ENCODE data around the gene KLHDC10.
"Not testable (repeated sequence)": the region's sequence is repeated elsewhere in the genome, so short reads cannot be mapped to it uniquely, and the experiment has no call there.

Gene KLHDC10

DNA sequence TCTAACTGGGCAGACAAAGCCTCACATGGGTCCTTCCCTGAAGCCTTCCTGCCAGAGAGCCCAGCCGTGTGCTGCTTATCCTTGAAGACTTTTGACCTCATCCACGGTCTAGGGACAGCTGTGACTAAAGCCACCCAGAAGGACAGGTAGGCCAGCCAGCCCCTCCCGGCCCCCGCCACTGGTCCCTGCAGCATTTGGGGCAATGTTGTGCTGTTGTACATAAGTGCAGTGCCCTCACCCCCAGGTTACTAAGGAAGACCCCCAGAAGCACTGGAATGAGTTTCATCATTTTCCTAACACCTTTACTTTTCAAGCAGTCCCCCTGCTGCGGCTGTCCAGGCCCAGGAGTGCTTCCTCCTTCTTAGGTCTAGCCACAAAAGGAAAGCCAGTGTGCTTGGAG, 91.9 kb downstream of the KLHDC10 start:
- no peak for DNase-seq

- DNase-seq = no peak
Observed at GRCh38 chr7:130174237-130174959, 104.1 kb downstream of the KLHDC10 start.

GRCh38 chr7:130178251-130178650, 107.9 kb downstream of the KLHDC10 start:
- DNase-seq = no peak

DNA sequence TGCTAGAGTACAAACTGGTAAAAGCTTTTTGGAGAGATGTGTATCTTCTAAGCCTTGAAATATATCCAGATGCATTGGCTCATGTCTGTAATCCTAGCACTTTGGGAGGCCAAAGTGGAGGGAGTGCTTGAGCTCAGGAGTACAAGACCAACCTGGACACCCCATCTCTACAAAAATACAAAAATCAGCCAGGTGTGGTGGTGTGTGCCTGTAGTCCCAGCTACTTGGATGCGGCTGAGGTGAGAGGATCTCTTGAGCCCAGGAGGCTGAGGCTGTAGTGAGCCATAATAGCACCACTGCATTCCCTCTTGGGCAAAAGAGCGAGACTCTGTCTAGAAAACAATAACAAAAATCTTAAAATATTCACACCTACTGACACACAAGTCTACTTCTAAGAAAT, 109.3 kb downstream of the KLHDC10 start:
- no peak for DNase-seq

- DNase-seq = peak; percentile 26
Observed at GRCh38 chr7:130180571-130181262, 110.4 kb downstream of the KLHDC10 start.

DNA sequence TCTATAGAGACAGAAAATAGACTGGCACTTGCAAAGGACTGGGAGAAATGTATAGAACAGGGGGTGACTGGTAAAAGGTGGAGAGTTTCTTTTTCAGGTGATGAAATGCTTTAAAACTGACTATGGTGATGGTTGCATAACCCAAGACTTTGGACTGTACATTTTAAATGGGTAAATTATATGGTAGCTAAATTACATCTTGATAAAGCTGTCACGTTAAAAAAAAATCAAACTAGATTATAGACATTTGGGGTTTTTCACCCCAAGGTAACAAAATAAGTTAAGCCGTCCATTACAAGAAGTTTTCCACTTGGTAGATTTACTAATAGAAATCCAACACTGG, 110.9 kb downstream of the KLHDC10 start:
- no peak for DNase-seq

GRCh38 chr7:130182990-130183389, 112.7 kb downstream of the KLHDC10 start:
- DNase-seq = no peak

GRCh38 chr7:130184349-130184748, 114.0 kb downstream of the KLHDC10 start:
- not testable (repeated sequence) for DNase-seq

Data from stimulated activated CD4-positive, alpha-beta T cell treated with anti-CD3 and anti-CD28 coated beads, Interleukin-4, amount 100 ng/mL, for 1 hour (primary cell).